HCT116 (cell line): Measurements from ENCODE around the gene DCAF6.

ENCODE experiments used
- CEBPB ChIP-seq: IDR thresholded peaks from 2 replicates; pipeline ENCODE4 v1.6.1; 2012; ENCODE audit warnings: low read depth
- RAD21 ChIP-seq: IDR thresholded peaks from 2 replicates; pipeline ENCODE4 v1.6.1; 2012; ENCODE audit warnings: low read depth, mild to moderate bottlenecking
- SIN3A ChIP-seq: IDR thresholded peaks from 2 replicates; pipeline ENCODE4 v1.6.1; 2012; ENCODE audit warnings: low read depth
- SP1 ChIP-seq: IDR thresholded peaks from 2 replicates; pipeline ENCODE4 v1.6.1; 2012; ENCODE audit warnings: low read depth
- TF ChIP-seq, protein P1 (sequence below), 3 experiments: fragments of 200-600 bp in 1 of 3; sonication (generic) in 1 of 3; IDR thresholded peaks in 2 of 3; conservative IDR thresholded peaks in 1 of 3; 2 replicates each; pipeline ENCODE4 v1.5.1; 2012 to 2017; ENCODE audit warnings: low read depth in 2 of 3, low read length in 2 of 3, antibody characterized with exemption in 1 of 3, borderline replicate concordance in 1 of 3, control low read depth in 1 of 3, mild to moderate bottlenecking in 1 of 3, mixed read lengths in 1 of 3, mixed run types in 1 of 3, moderate library complexity in 1 of 3; ENCODE audit not compliant: insufficient read depth in 1 of 3

DNA sequence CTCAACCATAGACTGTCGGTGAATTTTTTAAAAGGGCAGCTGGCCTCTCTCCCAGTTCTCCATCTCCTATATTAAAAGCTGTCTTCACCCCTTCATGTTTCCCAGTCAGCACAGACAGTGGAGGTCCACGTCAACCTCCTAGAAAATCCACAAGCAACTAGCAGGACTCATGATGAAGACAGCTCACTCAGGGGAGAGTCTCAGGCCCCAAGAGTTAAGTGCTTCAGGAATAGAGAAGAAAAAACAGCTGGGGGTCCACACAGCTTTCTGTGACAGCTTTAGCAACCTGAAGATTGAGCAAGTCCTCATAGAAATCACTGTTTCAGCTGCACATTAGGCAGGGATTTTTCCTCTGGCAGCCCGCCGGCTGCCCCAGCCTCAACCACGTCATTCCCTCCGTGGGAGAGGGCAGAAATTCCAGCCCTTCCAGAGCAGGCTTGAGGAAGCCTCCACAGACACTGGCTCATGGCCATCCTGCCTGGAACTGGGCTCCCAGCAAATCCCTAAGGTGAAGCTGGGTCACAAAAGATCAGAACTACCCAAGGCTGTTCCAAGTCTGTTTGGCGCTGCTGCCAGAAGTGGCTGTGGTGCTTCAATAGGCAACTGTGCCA lies 185.0 kb downstream of the DCAF6 start:
- TF ChIP-seq, protein P1, sequence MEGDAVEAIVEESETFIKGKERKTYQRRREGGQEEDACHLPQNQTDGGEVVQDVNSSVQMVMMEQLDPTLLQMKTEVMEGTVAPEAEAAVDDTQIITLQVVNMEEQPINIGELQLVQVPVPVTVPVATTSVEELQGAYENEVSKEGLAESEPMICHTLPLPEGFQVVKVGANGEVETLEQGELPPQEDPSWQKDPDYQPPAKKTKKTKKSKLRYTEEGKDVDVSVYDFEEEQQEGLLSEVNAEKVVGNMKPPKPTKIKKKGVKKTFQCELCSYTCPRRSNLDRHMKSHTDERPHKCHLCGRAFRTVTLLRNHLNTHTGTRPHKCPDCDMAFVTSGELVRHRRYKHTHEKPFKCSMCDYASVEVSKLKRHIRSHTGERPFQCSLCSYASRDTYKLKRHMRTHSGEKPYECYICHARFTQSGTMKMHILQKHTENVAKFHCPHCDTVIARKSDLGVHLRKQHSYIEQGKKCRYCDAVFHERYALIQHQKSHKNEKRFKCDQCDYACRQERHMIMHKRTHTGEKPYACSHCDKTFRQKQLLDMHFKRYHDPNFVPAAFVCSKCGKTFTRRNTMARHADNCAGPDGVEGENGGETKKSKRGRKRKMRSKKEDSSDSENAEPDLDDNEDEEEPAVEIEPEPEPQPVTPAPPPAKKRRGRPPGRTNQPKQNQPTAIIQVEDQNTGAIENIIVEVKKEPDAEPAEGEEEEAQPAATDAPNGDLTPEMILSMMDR (IDR thresholded peaks at IDR 0.05 in 2 of 3, conservative IDR thresholded peaks at IDR 0.05 in 1 of 3; ENCODE audit: borderline replicate concordance in 1 of 3, insufficient read depth in 1 of 3, low read depth in 2 of 3, low read length in 2 of 3), result no peak
- no peak for TF ChIP-seq CEBPB
- TF ChIP-seq SIN3A, result no peak
- TF ChIP-seq SP1, result no peak
- no peak for TF ChIP-seq RAD21
